ENCODE data around the gene LRRC4B. TPM values are rescaled to one million over a fixed set of nuclear protein-coding genes. Genes with fewer than 3 reads are reported as not detected.

LRRC4B gene
- total and polyA plus RNA-seq, 9 donors, result 0.12 to 7.9 (median 2.5) TPM

DNA sequence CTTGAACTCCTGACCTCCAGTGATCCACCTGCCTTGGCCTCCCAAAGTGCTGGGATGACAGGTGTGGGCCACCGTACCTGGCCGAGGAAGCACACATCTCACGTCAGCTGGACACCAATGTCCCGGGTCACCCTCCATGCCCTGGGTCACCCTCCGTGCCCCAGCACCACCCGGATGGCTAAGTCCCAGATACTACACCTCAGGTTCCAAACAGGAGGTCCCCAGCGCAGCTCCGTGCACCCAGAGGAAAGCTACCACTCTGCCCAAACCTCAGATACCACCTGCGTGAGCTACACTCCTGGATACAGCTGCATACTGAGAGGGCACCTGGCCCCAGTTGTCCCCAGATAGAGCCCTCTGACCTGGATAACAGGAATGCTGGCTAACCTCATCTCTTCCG is 14.0 kb downstream of the LRRC4B start:
- Histone ChIP-seq H3K27ac (no peak overlapping the region), H3K4me3 (no peak overlapping the region), H3K36me3 (no peaks in the 10 kb centered on the region), H3K4me1 (ENCODE audit: insufficient read depth) (peaks cover 2% of the 10 kb centered on the region), H3K9me3 (no peaks in the 10 kb centered on the region), H3K27me3 (no peaks in the 10 kb centered on the region)
- no peak for DNase-seq
- WGBS, 3 donors, result 85 to 92% (median 88%) methylated on average over 10 of the region's 10 CpGs
- intact Hi-C loops (cut with DNase I), result no loop called here
- TF ChIP-seq, protein P1, sequence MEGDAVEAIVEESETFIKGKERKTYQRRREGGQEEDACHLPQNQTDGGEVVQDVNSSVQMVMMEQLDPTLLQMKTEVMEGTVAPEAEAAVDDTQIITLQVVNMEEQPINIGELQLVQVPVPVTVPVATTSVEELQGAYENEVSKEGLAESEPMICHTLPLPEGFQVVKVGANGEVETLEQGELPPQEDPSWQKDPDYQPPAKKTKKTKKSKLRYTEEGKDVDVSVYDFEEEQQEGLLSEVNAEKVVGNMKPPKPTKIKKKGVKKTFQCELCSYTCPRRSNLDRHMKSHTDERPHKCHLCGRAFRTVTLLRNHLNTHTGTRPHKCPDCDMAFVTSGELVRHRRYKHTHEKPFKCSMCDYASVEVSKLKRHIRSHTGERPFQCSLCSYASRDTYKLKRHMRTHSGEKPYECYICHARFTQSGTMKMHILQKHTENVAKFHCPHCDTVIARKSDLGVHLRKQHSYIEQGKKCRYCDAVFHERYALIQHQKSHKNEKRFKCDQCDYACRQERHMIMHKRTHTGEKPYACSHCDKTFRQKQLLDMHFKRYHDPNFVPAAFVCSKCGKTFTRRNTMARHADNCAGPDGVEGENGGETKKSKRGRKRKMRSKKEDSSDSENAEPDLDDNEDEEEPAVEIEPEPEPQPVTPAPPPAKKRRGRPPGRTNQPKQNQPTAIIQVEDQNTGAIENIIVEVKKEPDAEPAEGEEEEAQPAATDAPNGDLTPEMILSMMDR (IDR thresholded peaks at IDR 0.05), result no peak
- TF ChIP-seq POLR2A (IDR thresholded peaks at IDR 0.05) (no peak), EP300 (IDR thresholded peaks at IDR 0.05) (no peak)

DNA sequence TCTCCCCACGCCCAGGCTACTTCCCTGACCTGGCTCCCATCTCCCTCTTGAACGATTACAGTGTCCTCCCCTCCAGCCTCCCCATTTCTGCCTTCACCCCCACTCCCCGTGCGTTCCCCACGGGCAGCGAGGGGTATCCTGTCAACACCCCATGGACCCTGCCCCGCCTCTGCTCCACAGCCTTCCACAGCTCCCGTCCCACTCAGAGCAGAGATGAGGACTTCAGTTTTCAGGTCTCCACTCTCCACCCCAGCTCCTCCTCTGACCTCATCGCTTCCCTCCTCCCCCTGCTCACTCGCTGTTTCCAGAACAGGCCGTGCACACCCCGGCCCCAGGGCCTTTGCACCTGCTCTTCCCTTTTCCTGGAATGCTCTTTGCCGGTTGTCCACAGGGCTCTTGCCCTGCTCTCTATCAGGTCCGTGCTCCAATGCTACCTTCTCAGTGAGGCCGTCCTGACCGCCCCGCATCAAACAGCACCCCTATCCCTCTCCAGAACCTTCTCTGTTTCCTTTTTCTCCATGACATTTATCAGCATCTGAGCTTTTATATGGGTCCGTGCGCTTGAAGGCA is 15.0 kb downstream of the LRRC4B start:
- WGBS, 3 donors, result 78 to 83% (median 78%) methylated on average over 19 of the region's 19 CpGs

DNA sequence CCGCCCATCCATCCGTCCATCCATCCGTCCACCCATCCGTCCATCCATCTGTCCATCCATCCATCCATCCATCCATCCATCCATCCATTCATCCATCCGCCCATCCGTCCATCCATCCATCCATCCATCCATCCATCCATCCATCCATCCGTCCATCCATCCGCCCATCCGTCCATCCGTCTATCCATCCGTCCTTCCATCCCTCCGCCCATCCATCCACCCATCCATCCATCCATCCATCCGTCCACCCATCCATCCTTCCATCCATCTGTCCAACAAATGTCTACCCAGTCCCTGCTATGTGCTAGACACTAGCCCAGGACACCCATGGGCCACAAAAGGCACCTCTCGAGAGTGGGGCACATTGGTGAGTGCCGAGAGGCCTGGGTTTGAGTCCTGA is 15.7 kb downstream of the LRRC4B start:
- Histone ChIP-seq H3K27ac (no peak overlapping the region), H3K27me3 (no peaks in the 10 kb centered on the region), H3K4me3 (no peak overlapping the region), H3K4me1 (ENCODE audit: insufficient read depth) (peaks cover 2% of the 10 kb centered on the region), H3K36me3 (no peaks in the 10 kb centered on the region), H3K9me3 (no peaks in the 10 kb centered on the region)
- no peak for DNase-seq
- TF ChIP-seq EP300 (IDR thresholded peaks at IDR 0.05), result no peak
- TF ChIP-seq POLR2A (IDR thresholded peaks at IDR 0.05), result no peak
- TF ChIP-seq, protein P1 (IDR thresholded peaks at IDR 0.05), result no peak
- WGBS, 3 donors, result 78 to 87% (median 86%) methylated on average over 15 of the region's 15 CpGs
- intact Hi-C loops (cut with DNase I), result no loop called here

More for the DNA sequence above, 15.0 kb downstream of the LRRC4B start:
- no peak overlapping the region for H3K4me3 ChIP-seq
- H3K9me3 ChIP-seq, result no peaks in the 10 kb centered on the region
- peaks cover 2% of the 10 kb centered on the region for H3K4me1 ChIP-seq (ENCODE audit: insufficient read depth)
- no peaks in the 10 kb centered on the region for H3K36me3 ChIP-seq
- TF ChIP-seq EP300 (IDR thresholded peaks at IDR 0.05), result no peak
- TF ChIP-seq, protein P1 (IDR thresholded peaks at IDR 0.05), result no peak
- TF ChIP-seq POLR2A (IDR thresholded peaks at IDR 0.05), result no peak
- DNase-seq, result no peak
- no peak overlapping the region for H3K27ac ChIP-seq
- no peaks in the 10 kb centered on the region for H3K27me3 ChIP-seq
- intact Hi-C loops (cut with DNase I), result no loop called here

DNA sequence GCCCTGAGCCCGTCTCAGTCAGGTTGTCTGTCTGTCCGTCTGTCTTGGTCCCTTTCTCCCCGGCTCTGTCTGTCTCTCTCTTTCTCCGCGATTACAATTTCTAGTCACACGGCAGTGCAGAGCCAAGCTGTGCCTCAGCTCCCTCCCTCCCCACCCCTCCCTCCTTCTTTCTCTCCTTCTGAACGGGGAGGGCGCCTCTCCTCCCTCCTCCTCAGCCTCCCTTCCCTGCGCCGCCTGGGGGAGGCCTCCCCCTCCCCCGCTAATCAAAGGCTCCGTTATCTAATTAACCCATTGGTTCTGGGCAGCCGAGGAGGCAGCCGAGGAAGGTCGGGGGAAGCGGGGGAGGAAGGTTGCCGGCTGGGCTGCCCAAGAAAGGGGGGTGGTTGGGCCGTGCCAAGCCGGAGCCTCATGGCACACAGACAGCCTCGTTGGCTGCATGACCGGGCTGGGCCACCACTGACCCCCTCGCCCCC is 16.5 kb downstream of the LRRC4B start:
- no peak overlapping the region for H3K27ac ChIP-seq
- intact Hi-C loops (cut with DNase I), result no loop called here
- no peaks in the 10 kb centered on the region for H3K27me3 ChIP-seq
- no peak for TF ChIP-seq POLR2A (IDR thresholded peaks at IDR 0.05)
- TF ChIP-seq, protein P1 (IDR thresholded peaks at IDR 0.05), result no peak
- TF ChIP-seq EP300 (IDR thresholded peaks at IDR 0.05), result no peak
- 1% methylated on average over 21 to 22 of the region's 22 CpGs for WGBS, 3 donors
- H3K36me3 ChIP-seq, result no peaks in the 10 kb centered on the region
- H3K4me3 ChIP-seq, result no peak overlapping the region
- DNase-seq, result no peak
- H3K4me1 ChIP-seq (ENCODE audit: insufficient read depth), result peaks cover 2% of the 10 kb centered on the region
- no peaks in the 10 kb centered on the region for H3K9me3 ChIP-seq
